Activated CD8-positive, alpha-beta memory T cell treated with anti-CD3 and anti-CD28 coated beads for 48 hours (primary cell): ENCODE results near the gene PROCR.
"Not testable (repeated sequence)": the region's sequence is repeated elsewhere in the genome, so short reads cannot be mapped to it uniquely, and the experiment has no call there.

Experiments used
- DNase-seq, 3 experiments: peaks; one replicate each; pipeline ENCODE4 v3.0.0-alpha.2; 2020; ENCODE audit warnings: low read depth in 2 of 3, low spot score in 2 of 3

The PROCR gene

DNA sequence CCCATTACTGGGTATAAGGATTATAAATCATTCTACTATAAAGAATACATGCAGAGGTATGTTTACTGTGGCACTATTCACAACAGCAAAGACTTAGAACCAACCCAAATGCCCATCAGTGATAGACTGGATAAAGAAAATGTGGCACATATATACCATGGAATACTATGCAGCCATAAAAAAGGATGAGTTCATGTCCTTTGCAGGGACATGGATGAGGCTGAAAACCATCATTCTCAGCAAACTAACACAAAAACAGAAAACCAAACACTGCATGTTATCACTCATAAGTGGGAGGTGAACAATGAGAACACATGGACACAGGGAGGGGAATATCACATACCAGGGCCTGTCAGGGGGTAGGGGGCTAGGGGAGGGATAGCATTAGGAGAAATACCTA lies 7.3 kb upstream of the PROCR start:
- not testable (repeated sequence) for DNase-seq

DNA sequence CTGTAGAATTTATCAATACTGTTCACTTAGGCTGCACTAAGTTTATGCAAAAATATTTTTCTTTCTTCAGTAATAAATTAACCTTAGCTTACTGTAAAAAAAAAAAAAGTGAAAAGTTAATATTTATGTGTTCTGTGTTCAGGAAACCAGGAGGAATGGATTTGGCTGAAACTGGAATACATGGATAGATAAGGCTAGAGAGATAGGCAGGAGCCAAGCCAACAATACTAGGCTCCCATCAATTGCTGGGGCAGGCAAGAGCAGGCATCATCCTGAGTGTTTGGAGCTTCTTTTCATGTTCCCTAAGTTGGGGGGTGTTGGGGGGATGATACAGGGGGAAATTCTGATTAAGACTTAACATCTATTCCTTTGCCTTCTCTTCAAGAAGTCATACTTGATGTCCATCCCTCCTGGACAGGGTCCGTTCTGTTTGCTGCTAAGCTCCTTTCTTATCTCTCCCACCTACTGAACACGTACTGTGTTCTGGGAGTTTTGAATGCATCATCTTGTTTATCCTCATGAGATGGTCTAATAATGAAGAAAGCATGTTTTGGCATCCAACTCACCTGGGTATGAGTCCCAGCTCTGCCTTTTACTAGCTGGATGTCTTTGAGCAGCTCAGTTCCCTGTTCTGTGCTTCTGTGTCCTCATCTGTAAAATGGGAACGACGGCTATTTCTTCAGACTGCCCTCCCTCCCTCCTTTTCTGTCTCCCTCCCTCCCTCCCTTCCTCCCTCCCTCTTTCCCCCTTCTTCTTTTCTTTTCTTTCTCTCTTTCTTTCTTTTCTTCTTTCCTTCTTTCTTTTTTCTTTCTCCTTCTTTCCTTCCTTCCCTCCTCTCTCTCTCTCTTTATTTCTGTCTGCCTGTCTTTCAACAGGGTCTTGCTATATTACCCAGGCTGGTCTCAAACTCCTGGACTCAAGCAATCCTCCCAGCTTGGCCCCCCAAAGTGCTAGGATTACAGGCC lies 6.4 kb upstream of the PROCR start:
- DNase-seq = no peak

DNA sequence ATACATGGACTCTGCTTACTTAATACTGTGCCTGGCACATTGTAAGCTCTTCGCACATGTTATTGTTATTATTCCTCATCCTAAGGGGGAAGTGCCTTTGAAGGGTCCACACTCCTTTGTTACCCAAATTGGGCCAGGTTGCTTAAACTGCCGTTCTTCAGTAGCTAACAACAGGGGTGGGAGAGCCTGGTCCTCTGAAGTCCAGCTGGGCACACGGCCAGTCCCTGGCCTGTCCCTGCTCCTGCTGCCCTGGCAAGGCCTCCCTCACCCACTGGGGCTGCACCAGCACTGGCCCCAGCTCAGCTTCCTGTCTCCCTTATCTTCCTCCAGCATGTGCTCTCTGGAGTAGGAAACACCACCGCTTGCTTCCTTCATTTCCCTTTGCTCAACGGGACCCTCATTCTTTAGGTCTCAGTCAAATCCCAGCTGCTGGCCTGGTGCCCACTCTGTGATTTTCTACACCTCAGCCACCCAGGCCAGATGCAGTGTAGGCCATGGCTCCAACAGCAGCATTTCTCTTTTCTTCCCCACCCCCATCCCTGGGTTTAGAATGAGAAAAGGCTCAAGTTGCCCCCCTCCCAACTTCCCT lies 5.5 kb upstream of the PROCR start:
- DNase-seq = no peak

DNA sequence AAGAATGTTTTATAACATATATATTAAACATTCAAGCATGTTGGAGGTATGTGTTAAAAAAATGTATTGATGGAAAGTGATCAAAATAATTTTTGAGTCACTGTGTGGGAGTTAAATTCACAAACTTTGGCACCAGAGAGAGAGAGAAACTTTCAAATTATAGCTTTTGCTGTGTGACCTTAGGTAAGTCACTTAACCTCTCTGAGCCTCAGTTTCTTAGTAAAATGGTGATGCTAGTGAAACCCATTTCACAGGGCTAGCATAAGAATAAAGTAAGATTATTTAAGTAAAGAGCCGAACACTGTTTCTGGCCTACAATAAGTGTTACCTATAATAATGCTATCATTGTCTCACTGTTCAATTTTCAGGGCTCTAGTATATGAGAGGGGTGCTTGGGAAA lies 4.1 kb upstream of the PROCR start:
- DNase-seq = no peak

DNA sequence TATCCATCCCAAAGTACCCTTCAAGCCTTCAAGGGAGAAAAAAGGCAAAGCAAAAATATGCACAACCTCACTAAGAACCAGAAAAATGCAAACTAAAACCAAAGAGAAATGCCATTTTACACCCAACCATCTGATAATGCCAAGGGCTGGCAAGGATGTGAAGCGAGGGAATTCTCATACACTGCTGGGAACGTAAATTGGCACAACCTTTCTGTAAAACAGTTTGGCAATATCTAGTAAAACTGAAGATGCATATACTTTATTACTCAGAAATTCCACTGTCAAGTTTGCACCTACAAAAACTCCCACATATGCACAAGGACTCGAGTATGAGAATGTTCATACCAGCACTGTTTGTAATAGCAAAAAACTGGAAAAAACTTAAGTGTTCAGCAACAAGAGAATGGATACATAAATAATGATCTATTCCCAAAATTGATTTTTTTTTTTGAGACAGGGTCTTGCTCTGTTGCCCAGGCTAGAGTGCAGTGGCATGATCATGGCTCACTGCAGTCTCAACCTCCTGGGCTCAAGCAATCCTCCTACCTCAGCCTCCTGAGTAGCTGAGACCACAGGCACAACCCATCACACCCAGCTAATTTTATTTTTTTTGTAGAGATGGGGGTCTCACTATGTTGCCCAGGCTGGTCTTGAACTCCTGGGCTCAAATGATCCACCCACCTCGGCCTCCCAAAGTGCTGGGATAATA lies 3.0 kb upstream of the PROCR start:
- DNase-seq = not testable (repeated sequence)

DNA sequence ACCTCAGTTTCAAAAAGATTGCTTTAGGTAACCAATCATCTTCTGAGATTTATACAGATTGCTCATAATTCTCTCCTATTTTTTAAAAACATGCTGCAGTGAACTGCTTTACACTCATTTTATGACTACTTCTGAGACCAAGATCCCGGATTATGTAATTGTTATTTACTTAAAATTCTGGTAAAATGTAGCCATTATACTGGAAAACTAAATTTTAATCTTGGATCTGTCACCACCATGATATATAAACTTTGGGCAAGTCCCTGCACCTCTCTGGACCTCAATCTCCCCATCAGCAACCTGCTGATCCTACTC lies 477 bp upstream of the PROCR start:
- no peak for DNase-seq

DNA sequence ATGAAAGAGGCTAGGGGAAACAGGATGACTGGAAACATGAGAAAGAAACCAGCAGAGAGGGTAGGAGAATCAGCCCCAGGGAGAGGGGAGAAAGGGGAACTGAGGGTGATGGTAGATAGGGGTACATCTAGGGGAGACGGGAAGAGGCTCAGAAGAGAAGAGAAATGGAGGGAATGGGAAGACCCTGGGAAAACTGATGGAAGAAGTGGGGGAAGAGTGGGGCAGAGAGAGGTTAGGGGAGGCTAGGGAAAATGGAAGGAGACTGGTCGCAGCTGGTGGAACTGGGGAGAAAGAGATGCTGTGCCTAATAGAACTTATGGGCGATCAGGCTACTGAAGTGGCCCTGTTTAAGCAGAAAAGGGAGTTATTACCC lies 548 bp downstream of the PROCR start:
- DNase-seq = no peak

DNA sequence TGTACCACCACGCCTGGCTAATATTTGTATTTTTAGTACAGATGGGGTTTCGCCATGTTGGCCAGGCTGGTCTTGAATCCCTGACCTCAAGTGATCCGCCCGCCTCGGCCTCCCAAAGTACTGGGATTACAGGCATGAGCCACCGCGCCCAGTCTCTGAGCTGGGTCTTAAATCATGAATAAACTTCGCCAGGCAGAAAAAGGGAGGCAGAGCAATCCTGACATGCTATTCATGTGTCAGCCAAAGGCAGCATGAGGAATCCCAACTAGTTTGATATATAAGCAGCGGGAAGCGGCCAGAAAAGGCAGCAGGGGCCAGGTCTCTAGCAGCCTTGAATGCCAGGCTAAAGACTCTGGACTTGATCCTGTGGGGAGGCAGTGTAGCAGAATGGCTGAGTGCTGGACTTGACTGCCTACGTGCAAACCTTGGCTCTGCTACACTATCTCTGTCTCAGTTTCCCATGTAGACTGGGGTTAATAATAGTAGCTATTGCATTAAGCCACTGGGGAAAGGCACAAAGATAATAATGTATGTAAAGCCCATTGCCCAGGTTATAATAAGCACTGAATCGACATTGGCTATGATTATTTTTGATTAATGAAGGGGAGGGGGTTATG lies 1.8 kb downstream of the PROCR start:
- no peak for DNase-seq

DNA sequence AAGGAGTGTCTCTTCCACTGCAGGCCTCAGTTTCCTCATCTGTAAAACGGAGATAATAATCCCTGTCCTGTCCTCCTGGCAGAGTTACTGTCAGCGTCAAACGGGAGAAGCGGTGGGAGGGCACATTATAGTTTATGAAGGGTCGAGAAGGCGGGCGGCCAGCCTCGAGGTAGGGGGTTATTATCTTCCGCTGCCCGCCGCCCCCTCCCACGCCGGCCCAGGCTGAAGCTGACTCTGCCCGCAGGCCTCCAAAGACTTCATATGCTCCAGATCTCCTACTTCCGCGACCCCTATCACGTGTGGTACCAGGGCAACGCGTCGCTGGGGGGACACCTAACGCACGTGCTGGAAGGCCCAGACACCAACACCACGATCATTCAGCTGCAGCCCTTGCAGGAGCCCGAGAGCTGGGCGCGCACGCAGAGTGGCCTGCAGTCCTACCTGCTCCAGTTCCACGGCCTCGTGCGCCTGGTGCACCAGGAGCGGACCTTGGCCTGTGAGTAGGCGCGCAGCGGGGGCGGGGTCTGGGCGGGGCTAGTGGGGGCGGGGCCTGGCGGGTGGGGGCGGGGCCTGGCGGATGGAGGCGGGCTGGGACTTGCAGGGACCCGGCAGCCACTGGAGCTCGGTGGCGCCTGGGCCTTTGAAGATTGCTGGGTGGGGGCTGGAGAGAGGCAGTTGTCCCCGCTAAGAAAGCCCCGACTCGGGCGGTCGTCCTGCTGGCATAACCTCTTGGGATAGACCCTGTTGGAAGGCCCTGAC lies 2.8 kb downstream of the PROCR start:
- no peak for DNase-seq

DNA sequence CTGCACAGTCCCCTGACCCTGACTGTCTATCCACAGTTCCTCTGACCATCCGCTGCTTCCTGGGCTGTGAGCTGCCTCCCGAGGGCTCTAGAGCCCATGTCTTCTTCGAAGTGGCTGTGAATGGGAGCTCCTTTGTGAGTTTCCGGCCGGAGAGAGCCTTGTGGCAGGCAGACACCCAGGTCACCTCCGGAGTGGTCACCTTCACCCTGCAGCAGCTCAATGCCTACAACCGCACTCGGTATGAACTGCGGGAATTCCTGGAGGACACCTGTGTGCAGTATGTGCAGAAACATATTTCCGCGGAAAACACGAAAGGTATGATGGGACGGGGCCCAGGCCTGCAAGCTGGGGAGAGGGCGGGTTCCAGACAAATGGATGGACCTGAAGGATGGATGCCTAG lies 4.3 kb downstream of the PROCR start:
- DNase-seq = no peak

DNA sequence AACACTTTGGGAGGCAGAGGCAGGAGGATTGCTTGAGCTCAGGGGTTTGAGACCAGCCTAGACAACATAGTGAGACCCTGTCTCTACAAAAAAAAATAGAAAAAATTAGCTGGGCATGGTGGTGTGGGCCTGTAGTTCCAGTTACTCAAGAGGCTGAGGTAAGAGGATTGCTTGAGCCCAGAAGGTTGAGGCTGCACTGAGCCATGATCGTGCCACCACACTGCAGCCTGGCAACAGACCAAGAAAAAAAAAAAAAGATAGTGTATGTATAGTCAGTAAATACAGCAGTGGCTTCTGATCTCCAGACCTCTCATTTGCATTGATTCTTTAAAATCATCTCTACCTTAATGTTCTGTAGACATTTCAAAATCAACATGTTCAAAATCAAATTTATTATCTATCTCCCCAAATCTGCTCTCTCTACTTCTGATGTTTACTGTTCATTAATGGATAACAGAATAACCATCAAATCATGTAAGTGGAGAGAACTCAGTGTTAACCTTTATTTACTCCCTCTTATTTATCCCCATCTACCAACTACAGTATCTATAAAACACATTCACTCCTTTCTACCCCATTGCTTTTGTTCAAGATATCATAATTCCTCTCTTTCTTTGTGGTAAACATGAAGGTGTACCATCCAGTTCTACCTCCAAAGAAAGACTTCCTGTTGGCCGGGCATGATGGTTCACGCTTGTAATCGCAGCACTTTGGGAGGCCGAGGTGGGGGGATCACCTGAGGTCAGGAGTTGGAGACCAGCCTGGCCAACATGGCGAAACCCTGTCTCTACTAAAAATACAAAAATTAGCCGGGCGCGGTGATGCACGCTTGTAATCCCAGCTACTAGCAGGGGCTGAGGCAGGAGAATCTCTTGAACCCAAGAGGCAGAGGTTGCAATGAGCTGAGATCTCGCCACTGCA lies 7.7 kb downstream of the PROCR start:
- no peak for DNase-seq

DNA sequence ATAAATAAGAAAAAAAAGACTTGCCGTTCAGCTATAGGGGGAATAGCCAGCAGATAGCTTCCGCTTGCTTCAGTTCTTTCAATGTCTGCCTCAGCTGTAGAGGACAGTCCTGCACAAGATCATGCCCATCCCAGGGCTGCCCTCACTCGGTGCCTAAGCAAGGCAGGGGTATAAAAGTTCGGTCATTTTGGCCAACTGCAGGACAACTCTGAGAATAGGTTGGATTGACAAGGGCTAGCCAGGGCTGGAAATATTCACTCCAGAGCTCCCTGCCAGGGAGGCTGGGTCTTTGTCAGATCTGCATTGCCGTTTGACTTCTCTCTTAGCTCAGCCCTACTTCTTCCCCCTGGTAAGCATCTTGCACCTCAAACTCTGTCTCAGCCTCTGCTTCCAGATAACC lies 8.4 kb downstream of the PROCR start:
- DNase-seq = no peak

DNA sequence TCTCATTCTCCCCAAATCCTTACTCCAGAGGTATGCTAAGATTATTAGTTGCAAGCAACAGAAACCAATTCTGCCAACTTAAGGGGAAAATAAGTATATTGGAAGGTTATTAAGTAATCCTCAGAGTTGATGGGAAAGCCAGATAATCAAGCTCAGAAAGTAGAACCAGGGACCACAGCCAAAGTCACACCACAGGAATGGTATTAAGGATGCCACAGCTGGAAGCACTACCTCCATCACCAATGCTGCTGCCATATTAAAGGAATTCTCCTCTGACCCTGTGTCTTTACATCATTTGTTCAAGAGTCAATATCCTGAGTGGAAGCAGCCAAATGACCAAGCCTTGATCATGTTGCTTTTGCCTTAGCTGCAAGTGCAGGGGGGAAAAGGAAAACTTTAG lies 9.9 kb downstream of the PROCR start:
- no peak for DNase-seq

DNA sequence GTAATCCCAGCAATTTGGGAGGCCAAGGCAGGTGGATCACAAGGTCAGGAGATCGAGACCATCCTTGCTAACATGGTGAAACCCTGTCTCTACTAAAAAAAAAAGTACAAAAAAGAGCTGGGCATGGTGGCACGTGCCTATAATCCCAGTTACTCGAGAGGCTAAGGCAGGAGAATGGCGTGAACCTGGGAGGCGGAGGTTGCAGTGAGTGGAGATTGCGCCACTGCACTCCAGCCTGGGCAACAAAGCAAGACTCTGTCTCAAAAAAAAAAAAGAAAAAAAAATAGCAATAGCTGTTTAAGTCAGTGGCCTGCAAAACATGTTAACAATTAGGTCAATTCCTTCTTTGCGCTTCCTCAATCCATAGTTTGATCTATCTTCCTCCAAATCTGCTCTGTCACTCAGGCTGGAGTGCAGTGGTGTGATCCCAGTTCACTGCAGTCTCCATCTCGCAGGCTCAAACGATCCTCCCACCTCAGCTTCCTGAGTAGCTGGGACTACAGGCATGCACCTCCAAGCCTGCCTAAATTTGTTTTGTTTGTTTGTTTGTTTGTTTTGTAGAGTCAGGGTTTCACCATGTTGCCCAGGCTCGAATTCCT lies 14.9 kb downstream of the PROCR start:
- DNase-seq = not testable (repeated sequence)

DNA sequence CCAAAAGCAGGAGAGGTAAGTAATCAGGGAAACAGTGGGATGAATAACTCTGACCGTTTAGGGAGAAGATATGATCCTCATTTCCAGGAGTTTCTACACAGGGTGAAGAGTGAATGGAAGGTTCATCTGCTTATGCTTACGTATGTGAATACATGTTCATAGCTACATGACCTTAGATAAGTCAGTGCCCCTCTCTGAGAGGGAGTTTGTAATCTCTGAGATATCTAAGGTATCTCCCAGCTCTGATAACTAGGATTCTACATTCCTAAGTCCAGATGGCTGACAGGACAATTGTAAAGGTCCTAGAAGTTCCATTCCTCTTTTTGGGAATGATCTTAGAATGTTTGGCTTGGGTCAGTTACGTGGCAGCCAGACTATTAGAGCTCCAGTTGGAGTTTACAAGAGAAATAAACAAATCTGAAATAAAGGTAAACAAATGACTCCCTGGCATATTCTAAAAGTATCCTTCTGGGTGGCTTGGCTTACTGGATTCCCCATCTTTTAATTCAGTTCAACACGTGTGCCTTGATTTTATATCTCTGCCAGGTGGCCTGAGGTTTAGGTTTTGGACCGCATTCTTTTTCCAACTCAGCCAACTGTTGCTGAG lies 15.8 kb downstream of the PROCR start:
- no peak for DNase-seq

DNA sequence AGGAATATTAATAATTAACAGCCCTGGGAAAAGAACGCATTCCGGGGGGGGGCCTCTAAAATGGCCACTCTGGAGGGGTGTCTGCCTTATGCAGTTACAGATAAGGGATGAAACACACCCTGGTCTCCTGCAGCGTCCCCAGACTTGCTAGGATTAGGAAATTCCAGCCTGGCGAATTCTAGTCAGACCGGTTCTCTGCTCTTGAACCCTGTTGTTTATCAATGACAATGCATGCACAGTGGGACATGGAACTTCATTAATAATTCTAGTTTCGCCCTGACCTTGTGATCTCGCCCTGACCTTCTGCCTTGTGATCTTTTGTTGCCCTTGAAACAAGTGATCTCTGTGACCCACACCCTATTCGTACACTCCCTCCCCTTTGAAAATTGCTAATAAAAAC lies 17.4 kb downstream of the PROCR start:
- DNase-seq = not testable (repeated sequence)

DNA sequence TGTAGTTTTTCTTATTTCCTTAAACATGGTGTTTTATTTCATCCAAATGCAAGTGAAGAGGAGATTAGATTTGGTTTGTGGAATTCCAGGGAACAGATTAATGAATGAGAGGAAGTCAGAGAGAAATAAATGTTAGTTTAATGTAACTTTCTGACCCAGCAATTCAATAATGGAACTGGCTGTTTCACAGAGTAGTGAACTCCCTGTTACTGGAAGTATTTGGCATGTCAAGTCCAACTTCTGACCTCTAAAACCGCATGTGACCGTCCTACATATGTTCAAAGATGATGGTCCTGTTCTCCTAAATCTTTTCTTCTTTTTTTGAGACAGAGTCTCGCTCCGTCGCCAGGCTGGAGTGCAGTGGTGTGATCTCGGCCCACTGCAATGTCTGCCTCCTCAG lies 18.7 kb downstream of the PROCR start:
- DNase-seq = no peak

DNA sequence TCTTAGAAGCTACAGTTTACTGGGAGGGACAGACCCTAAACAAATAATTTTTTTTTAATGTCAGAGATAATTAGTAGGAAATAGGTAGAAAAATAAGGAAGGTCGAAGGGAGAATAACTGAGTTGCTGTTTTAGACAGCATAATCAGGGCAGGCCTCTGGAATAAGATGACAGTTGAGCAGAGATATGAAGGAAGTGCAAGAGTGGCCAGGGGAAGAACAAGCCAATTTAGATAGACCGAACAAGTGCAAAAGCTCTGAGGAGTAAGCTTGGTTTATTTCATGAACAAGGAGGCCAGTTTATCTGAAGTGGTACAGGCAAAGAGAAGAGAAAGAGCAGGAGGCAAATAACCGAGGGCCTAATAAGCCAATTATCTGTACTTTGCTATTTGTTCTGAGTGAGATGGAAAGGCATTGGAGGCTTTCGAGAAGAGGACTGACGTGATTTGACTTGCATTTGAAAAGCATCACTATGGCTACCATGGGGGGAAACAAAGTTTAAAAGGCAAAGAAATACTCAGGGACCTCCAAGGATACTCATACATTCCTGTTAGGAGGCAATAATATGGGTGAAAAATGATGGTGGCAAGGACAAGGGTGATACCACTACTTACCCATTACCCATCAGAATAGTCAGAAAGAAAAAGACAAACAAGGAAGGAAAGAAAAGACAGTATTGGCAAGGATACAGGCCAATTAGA lies 19.7 kb downstream of the PROCR start:
- DNase-seq = no peak
